HG03469 (cell line): ENCODE measurements around the gene RANBP1.

ENCODE experiments used
- ATAC-seq: cut with Tn5 transposase; IDR thresholded peaks from one replicate; pipeline ENCODE4 v1.9.1; 2021; ENCODE audit warnings: mild to moderate bottlenecking, moderate library complexity, moderate number of reproducible peaks; ENCODE audit not compliant: unreplicated experiment

Gene RANBP1

DNA sequence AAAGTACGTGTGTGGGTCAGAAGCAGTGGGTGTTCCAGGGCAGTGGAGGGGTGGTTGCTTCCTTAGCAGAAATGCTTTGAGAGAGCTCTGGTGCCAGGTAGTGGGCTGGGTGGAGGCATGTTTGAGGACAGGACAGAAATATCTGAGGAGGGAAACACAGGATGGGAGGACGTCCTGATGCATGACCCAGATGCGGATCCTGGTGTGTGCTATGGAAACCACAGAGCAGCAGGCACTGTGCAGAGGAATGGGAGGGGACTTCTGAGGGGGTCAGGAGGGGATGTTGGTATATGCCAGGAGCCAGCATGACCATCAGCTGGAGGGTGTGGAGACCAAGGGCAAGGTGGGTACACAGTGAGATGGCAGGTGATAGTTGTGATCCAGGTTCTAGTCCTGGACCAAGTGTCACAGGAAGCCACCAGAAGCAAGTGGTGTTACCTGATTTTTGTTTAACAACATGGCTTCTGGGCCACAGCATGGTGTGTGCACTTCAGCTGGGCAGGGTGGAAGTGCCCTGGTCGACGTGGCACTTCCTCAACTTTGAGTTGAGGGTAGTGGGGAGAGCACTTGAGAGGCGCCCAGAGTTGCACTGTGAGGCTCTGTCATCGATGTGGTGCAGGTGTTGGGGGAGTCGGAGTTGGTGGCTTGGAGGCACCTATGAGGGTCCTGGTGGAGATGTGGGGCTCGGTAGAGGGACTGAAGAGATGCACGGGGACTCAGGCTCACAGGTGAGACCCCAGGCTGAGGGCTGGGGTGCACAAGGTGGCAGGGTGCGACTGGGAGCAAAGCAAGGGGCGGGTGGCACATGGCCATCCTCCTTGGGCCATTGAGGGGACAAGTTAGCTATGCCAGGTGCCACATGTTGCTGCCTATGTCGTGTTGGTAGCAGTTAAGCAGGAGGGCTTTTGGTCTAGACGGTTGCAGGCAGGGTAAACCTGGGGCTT lies 28.3 kb upstream of the RANBP1 start:
- no peak for ATAC-seq

DNA sequence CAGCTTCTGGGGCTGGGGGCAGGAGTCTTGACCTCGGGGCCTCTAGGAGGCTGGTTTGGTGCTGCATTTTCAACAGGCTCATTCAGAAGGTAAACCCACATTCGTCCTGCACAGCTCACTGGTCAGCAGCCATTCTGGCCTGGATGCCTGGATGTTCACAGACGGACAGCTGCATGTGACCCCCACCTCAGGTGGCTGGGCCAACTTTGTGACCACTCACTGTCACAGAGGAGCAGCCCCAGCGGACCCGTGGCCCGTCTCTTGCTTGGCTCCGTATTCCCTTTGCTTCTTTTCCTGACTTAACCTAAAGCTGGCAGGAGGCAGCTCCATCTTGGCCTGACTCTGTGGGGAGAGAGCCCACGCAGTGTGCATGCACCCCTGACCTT lies 27.6 kb upstream of the RANBP1 start:
- no peak for ATAC-seq

DNA sequence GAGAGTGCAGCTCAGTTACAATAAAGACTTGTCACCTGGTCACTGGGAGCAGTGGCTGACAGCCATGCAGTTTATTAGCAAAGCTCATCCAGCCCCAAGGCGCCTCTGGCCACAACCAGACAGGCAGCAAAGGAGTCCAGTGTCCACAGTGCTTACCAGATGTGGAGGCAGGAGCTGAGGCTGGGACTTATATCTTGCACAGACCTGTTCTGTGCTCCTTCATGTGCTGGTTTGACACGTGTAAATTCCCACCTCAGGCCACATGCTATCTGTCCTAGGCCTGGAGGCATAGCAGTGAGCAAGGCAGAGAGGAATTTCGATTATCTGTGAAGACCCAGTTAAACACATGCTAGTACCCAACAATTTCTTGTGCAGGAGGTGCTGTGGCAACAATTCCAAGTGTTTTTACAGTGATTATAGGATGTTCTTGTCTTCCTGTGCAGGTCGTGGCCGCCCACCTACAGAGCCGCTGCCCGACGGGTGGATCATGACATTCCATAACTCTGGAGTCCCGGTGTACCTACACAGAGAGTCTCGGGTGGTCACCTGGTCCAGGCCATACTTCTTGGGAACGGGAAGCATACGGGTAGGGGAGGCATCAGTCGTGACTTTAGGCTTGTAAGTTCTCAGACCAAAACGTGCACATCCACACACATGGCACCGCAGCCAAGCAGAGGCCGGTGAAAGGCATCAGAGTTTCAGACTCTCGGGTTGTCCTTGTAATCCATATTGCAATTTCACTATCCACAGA lies 26.5 kb upstream of the RANBP1 start:
- no peak for ATAC-seq

DNA sequence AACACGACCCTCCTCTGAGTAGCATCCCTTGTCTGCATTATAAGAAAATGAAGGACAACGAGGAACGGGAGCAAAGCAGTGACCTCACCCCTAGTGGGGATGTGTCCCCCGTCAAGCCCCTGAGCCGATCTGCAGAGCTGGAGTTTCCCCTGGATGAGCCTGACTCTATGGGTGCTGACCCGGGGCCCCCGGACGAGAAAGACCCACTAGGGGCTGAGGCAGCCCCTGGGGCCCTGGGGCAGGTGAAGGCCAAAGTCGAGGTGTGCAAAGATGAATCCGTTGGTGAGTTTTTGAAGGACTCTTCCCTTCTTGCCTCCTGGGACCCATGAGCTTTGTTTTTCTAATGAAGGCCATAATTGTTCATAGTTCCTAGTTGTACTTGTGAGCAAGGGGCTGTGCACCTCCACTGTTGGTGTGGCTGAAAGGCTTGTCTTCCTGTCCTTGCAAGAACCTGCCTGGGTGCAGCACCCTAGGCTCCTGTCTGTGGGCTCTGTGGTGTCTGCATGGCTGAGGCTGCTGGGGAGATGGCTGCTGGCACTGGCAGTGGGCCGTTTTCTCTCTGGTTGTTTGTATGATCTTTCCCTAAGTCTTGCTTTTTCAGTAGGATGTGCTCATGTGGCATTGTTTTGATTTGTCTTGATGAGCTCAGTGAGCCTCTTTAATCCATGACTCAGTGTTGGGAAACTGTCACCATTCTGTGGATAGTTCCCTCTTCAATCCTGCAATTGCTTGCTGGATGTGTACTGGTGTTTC lies 25.8 kb upstream of the RANBP1 start:
- ATAC-seq, result no peak

DNA sequence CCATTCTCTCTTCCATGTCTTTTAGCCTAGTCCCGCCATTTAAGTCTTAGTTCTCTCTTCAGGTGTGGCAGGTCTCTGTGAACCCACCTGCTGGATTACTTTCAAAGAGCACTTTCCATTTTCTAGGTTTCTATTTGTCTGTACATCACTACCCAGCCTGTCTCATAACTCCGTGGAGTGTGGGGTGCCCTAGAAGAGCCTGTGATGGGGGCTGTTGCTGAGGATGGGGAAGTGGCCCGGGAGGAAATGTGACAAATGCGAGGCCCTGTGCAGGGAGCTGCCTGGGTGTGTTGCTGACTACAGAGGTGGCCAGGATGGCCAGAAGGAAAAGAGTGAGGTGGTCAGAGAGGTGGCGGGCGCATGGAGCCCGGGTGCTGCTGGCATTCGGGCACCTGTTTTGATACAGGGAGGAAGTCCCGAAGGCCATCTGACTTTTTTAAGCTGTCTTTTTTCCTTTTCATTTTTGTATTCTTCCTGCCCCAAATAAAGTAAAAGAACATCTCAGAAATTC lies 25.1 kb upstream of the RANBP1 start:
- ATAC-seq, result no peak

DNA sequence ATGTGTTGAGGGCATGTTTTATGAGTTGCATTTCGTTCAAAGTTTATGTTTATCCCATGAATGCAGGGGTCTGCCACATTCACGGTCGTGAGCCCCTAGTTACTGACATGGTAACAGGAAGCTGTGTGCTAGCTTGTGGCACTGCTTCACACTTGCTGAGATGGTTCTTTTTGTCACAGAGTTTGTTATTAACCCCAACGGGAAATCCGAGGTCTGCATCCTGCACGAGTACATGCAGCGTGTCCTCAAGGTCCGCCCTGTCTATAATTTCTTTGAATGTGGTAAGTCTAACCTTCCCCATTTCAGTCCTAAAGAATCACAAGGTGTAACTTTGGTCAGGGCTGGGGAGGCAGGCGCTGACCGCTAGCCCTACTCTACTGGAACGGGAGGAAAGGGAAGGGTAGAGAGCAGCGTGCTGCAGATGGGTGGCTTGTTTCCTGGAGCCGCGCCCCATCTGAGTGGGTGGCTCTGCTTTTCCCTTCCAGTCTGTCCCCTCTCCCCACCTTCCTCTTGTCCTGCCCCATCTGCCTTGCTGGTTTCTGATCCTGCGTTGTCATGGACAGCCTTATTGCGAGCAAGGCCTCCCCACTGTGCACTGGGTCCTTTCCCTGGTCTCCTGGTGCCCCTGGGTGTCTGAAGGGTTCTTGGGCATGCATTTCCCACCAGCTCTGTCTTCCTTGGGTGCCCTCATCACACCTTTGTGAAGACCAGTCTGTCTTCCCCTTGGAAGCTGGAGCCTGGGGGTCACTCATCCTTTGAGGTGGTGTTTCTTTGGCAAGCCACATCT lies 24.0 kb upstream of the RANBP1 start:
- no peak for ATAC-seq

DNA sequence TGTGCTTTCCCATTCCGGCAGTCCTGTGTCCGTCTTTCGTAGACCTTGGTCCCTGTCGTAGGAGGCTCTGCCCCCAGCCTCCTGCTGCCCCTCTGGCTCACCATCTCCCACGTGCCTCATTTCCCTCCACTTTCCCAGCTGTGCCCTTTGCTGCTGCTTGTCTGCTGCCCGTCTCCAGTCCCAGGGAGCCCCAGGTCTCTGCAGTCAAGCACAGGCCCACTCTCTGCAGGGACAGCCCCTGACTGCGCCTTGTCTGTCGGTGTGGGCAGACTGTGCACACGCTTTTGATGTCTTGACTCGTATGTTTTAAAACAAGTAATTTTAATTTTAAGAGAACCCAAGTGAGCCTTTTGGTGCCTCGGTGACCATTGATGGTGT lies 23.4 kb upstream of the RANBP1 start:
- ATAC-seq, result no peak

DNA sequence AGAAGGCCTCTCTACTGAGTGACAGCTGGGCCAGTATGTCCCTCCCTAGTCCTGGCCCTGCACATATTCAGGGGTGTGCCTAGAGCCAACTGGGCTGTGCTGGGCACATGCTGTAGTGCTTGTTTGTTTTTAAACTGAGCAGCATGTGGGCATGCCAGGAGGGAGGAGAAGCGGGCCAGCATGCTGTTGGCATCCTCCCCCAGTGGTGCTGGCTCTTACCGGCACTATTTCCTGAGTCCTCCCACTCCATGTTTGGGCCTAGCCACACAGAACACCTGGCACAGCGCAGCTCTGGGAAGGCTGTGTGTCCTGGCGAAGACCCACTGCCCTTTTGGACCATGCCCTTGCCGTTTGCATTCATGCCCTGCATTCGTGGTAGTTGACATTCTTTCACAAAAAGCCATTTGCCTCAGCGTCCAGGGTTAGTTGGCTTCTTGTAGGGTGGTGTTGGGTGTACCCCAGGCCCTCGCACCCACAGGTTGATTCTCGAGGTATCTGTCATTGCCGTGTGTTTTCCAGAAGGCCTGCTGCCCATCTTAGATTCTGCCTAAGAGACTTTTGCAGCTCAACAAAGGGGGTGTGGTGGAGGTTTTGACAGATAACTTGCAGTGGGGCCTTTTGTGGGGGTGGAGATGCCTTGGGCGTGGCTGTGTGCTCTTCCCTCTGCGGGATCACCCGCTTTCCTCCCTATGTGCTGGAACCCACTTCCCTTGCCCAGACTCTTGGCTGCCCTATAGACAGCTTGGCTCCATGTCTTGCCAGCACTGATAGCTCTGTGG lies 22.3 kb upstream of the RANBP1 start:
- ATAC-seq, result no peak

DNA sequence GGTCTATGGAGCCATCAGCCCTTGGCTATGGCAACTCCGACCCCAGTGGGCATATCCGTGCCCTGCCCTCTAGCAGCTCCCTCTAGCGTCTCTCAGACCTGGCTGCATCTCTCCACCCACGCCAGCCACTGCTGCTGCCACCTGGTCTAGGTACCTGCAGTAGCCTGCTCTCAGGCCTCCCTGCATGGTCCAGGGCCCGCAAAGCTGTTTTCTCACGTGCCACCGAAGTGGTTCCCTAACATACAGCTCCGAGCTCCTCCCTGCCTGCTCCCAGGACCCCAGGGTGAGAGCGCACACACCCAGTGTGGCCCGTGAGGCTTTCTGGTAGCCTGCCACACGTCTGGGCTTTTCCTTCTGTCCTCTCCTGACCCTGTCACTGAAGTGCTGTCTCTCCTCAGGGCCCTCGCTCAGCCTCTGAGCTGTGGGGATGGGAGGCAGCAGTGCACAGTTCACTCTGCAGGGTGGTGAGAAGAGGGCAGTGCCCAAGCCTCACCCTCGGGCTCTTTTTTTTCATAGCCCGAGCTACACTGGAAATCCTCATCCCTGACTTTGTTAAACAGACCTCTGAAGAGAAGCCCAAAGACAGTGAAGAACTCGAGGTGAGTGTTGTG lies 21.6 kb upstream of the RANBP1 start:
- ATAC-seq, result no peak

DNA sequence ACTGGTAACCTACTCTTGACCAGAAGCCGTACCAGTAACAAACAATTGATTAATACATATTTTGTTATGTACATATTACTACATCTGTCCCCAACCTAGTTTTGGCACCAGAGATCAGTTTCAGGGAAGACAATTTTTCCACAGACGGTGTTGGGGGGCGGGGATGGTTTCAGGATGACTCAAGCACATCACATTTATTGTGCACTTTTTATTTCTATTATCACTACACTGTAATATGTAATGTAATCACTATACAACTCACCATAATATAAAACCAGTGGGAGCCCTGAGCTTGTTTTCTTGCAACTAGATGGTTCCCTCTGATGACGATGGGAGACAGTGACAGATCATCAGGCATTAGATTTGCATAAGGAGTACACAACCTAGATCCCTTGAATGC lies 20.4 kb upstream of the RANBP1 start:
- ATAC-seq, result no peak

DNA sequence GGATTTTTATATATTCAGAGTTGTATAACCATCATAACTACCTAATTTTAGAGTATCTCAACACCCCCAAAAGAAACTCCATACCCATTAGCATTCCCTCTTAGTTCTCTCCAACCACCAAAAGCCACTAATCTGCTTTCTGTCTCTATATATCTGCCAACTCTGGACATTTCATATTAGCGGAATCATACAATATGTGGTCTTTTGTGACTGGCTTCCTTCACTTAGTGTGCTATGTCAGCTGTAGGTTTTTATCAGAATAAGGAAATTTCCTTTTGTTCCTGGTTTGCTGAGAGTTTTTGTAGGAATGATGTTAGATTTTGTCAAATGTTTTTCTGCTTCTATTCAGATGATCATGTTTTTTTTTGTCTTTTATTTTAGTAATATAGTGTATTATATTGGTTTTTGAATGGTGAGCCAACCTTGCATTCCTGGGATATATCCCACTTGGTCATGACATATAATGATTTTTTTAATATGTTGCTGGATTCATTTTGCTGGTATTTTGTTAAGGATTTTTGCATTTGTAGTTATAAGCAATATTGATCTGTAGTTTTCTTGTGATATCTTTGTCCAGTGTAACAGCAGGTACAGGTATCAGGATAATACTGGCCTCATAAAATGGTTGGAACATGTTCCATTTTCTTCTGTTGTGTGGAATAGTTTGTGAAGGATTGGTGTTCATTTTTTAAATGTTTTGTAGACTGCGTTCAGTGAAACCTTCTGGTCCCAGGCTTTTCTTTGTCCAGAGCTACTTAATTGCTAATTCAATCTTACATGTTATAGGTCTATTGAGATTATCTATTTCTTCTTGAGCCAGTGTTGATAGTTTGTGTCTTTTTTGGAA lies 19.1 kb upstream of the RANBP1 start:
- ATAC-seq, result no peak

DNA sequence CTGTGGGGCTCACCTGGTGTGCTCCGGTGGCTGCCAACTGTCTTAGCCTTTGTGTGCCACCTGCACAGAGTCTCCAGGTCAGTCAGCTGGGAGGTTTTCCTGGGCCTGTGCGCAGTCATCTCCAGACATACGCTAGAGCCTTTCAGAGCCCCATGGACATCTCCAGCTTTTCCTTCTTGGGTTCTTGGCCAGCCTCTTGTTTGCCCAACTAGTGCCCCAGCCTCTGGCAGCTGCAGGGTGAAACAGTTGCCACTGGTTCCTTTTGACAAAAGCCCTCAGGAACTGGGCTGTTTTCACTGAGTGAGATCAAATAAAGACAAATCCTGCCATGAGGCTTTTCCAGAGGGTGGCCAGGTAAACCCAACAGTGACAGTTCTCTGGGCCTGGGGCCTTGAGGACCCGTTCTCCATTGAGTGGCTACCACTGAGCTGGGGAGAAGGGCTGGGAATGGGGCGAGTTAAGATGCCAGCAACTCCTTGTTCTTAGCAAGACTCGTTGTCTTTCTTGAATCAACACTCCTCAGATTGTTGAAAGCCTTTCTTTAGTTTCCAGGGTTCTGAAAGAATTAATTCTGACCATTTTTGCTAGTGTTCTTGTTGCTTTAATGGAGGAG lies 16.7 kb upstream of the RANBP1 start:
- no peak for ATAC-seq

DNA sequence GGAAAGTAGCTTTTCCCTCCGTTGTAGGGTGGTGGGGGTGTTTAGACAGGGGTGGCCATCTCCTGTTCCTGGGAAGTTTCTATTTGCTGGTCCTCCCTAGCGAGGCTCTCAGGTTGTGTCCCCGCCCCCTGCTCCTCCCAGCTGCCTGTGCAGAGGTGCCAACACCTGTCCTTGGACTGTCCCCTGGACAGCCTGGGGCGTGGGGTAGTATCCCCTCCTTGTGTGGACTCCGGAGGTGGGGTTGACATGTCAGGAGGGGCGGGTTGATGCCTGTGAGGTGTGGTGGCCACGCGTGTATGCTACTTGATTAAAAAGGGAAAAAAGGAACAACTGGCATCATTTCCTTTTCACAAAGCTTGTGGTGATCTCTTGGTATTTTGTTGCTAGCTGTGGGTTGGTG lies 14.3 kb upstream of the RANBP1 start:
- no peak for ATAC-seq

DNA sequence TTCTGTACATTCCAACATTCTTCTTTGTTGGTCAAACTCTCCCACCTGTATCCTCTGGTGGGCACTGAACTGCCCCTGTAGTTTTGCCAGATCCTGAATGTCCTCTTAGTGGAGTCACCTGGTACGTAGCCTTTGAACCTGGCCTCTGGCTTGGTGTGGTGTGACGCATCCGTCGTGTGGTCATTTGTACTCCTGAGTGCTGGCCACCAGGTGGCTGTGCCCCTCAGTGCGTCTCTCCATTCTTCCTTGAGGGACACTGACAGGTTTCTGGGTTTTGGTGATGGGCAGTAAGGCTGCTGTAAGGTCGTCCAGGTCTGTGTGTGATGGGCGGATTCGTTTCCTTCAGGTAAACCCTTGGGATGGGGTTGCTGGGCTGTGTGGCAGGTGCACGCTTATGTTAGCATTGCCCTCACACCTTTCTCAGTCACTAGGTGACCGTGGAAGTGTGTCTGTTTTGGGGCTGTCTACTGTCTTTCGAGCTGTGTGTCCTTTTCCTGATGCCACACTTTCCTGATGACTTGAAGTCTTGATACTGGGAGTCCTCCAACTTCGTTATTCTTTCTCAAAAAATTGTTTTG lies 13.6 kb upstream of the RANBP1 start:
- ATAC-seq, result no peak

DNA sequence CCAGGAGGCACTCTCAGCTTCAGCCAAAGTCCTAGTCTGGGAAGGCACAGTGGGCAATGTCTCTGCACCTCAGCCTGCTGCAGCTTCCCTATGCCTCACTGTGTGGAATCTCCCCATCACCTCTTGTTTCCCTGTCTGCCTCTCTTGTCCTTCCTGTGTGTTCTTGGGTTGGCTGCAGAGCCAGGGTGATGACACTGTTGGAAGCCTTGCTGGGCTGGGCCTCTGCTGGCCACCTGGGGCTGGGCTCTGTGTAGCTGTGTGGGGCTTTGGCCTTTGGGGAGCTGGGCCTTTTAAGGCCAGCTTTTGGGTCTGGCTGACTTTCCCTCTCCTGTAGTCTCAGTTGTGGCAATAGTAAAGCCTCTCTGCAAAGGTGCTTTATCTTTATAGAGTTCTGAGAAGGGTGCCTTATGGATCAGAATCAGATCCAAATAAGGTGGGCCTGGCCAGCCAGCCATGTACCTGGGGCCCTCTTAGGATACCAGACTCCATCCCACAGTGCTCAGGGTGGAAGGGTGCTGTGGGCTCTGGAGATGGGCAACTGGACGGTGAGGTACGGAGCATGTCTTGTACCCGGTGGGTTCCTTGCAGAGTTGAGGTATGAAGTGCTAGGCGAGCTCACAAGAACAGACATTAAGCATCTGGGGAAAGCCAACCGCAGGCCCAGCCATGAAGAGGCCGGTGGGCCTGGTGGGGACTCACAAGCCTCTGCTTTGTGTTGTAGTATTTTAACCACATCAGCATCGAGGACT lies 10.3 kb upstream of the RANBP1 start:
- no peak for ATAC-seq

DNA sequence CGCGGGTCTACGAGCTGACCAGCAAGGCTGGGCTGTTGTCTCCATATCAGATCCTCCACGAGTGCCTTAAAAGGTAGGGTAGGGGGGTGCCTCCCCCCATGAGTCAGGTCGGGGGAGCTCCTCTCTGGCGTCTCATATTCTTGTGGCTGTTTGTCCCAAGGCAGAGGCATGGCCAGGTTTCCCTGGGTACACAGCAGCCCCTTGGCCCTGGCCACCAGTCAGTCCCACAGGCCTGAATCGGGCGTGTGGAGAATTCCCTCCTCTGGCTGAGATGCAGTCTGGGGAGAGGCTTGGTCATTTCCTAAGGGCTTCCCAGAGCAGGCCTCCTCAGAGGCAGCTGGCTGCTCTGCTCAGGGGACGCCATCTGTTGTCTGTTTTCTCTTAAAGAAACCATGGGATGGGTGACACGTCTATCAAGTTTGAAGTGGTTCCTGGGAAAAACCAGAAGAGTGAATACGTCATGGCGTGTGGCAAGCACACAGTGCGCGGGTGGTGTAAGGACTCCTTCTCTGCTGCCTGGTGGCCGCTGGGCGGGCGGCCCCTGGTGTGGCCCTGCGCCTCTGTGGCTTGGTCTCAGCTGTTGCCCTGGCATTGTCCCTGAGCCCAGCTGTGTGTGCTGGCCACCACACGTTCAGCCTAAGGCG lies 9.6 kb upstream of the RANBP1 start:
- ATAC-seq, result no peak
